WTC11 (cell line): ENCODE results near the gene SLC8A2. TPM values are rescaled to one million over a fixed set of nuclear protein-coding genes. Genes with fewer than 3 reads are reported as not detected.
A peak's percentile ranks its signal among the peaks of the same experiment; 100 is the strongest.

ENCODE experiments used
- ATAC-seq: fragments of 200-7000 bp; cut with Tn5 transposase; 2 replicates; pipeline ENCODE4 v1.10.0; 2021; ENCODE audit warnings: mild to moderate bottlenecking, moderate library complexity
- CTCF ChIA-PET: fragments of 300-600 bp; sonication (Branson Sonifier 250); formaldehyde crosslinking; loops from one replicate; lab custom pipeline; 2021; ENCODE audit warnings: antibody characterized with exemption; lab: Charles Lee
- POLR2A ChIA-PET: fragments of 350-600 bp; sonication (Branson Sonifier 250); formaldehyde crosslinking; loops from one replicate; lab custom pipeline; 2021; ENCODE audit warnings: antibody characterized with exemption; lab: Charles Lee
- DNase-seq: peaks from one replicate; pipeline ENCODE4 v3.0.0; 2021; ENCODE audit warnings: low spot score
- H3K27ac Mint-ChIP-seq: 2 replicates; pipeline ENCODE4 v1.8.0; 2021; ENCODE audit warnings: mixed read lengths
- H3K27me3 Mint-ChIP-seq: 2 replicates; pipeline ENCODE4 v1.8.0; 2021; ENCODE audit warnings: low read depth, mild to moderate bottlenecking, moderate library complexity, mixed read lengths
- H3K36me3 Mint-ChIP-seq: 2 replicates; pipeline ENCODE4 v1.8.0; 2021; ENCODE audit warnings: mixed read lengths
- H3K4me1 Mint-ChIP-seq: 2 replicates; pipeline ENCODE4 v1.8.0; 2022; ENCODE audit warnings: mixed read lengths
- H3K4me3 Mint-ChIP-seq: 2 replicates; pipeline ENCODE4 v1.8.0; 2021; ENCODE audit warnings: mild to moderate bottlenecking, moderate library complexity, mixed read lengths
- H3K9me3 Mint-ChIP-seq: 2 replicates; pipeline ENCODE4 v1.8.0; 2021; ENCODE audit warnings: mixed read lengths
- CDX4 ChIP-seq: fragments of 250-450 bp; sonication (Bioruptor Pico); IDR thresholded peaks from 2 replicates; pipeline ENCODE4 v1.9.0; 2021; ENCODE audit warnings: moderate library complexity, mild to moderate bottlenecking, inconsistent platforms, borderline replicate concordance
- CTCF ChIP-seq: fragments of 200-600 bp; IDR thresholded peaks from 2 replicates; pipeline ENCODE4 v1.8.0; 2022; ENCODE audit warnings: antibody characterized with exemption
- ELF4 ChIP-seq: sonication (generic); formaldehyde crosslinking; IDR thresholded peaks from 2 replicates; pipeline ENCODE4 v1.8.1; 2022; ENCODE audit warnings: low read depth, mild to moderate bottlenecking, moderate library complexity, missing genetic modification reagents
- ETV6 ChIP-seq: sonication (generic); formaldehyde crosslinking; IDR thresholded peaks from 2 replicates; pipeline ENCODE4 v1.8.1; 2022; ENCODE audit warnings: mild to moderate bottlenecking, missing genetic modification reagents
- FOXK1 ChIP-seq: sonication (generic); formaldehyde crosslinking; IDR thresholded peaks from 2 replicates; pipeline ENCODE4 v1.8.0; 2022; ENCODE audit warnings: mild to moderate bottlenecking, moderate library complexity, missing genetic modification reagents
- JUN ChIP-seq: sonication (generic); formaldehyde crosslinking; IDR thresholded peaks from 2 replicates; pipeline ENCODE4 v1.8.0; 2023; ENCODE audit warnings: mild to moderate bottlenecking, missing genetic modification reagents
- KAT7 ChIP-seq: sonication (generic); formaldehyde crosslinking; IDR thresholded peaks from 2 replicates; pipeline ENCODE4 v1.8.1; 2023; ENCODE audit warnings: missing genetic modification reagents, mild to moderate bottlenecking, borderline replicate concordance
- MAX ChIP-seq: sonication (generic); formaldehyde crosslinking; IDR thresholded peaks from 2 replicates; pipeline ENCODE4 v1.8.0; 2022; ENCODE audit warnings: mild to moderate bottlenecking, missing genetic modification reagents
- MYBL2 ChIP-seq: sonication (generic); formaldehyde crosslinking; IDR thresholded peaks from 2 replicates; pipeline ENCODE4 v1.8.1; 2023; ENCODE audit warnings: mild to moderate bottlenecking, moderate library complexity, missing genetic modification reagents
- NR1H2 ChIP-seq: sonication (generic); formaldehyde crosslinking; IDR thresholded peaks from 2 replicates; pipeline ENCODE4 v1.9.0; 2021; ENCODE audit warnings: mild to moderate bottlenecking, moderate library complexity, missing genetic modification reagents
- SMAD4 ChIP-seq: sonication (generic); formaldehyde crosslinking; IDR thresholded peaks from 2 replicates; pipeline ENCODE4 v1.8.0; 2022; ENCODE audit warnings: mild to moderate bottlenecking, missing genetic modification reagents
- STAT6 ChIP-seq: sonication (generic); formaldehyde crosslinking; conservative IDR thresholded peaks from 2 replicates; pipeline ENCODE4 v1.8.1; 2023; ENCODE audit warnings: mild to moderate bottlenecking, low read depth, missing genetic modification reagents, moderate library complexity
- TCF7 ChIP-seq: sonication (generic); formaldehyde crosslinking; IDR thresholded peaks from 2 replicates; pipeline ENCODE4 v1.8.0; 2022; ENCODE audit warnings: mild to moderate bottlenecking, low read depth, missing genetic modification reagents, moderate library complexity
- USF1 ChIP-seq: sonication (generic); formaldehyde crosslinking; IDR thresholded peaks from 2 replicates; pipeline ENCODE4 v1.8.0; 2022; ENCODE audit warnings: mild to moderate bottlenecking, missing genetic modification reagents
- USF2 ChIP-seq: sonication (generic); formaldehyde crosslinking; IDR thresholded peaks from 2 replicates; pipeline ENCODE4 v1.8.1; 2023; ENCODE audit warnings: mild to moderate bottlenecking, missing genetic modification reagents, moderate library complexity
- ZBTB21 ChIP-seq: sonication (generic); formaldehyde crosslinking; IDR thresholded peaks from 2 replicates; pipeline ENCODE4 v1.8.1; 2023; ENCODE audit warnings: mild to moderate bottlenecking, missing genetic modification reagents, borderline replicate concordance
- ZNF423 ChIP-seq: fragments of 250-450 bp; sonication (Bioruptor Pico); IDR thresholded peaks from 2 replicates; pipeline ENCODE4 v2.1.2; 2022; ENCODE audit warnings: mild to moderate bottlenecking, moderate library complexity
- ZNF512 ChIP-seq: sonication (generic); formaldehyde crosslinking; IDR thresholded peaks from 2 replicates; pipeline ENCODE4 v1.8.1; 2022; ENCODE audit warnings: missing genetic modification reagents, borderline replicate concordance
- total RNA-seq: library from RNA; stranded (reverse); gene quantifications from 3 replicates; pipeline ENCODE4 v1.2.3, GENCODE V29; 2021

The SLC8A2 gene
- total RNA-seq, 1 experiment from 2014 or later, result 6.5 TPM

GRCh38 chr19:47423203-47423882 lies 48.4 kb downstream of the SLC8A2 start (continued):
- TF ChIP-seq ELF4 (no peak), CTCF (no peak), NR1H2 (no peak), ETV6 (CRISPR knock-in tag) (no peak), USF2 (CRISPR knock-in tag) (no peak), MYBL2 (CRISPR knock-in tag) (no peak), STAT6 (CRISPR knock-in tag) (no peak), ZNF423 (CRISPR knock-in tag) (no peak), SMAD4 (no peak), FOXK1 (no peak), ZBTB21 (CRISPR knock-in tag) (no peak), TCF7 (no peak)
- TF ChIP-seq, all 79 proteins: peak for 0

GRCh38 chr19:47422417-47423163 lies 49.1 kb downstream of the SLC8A2 start:
- H3K27ac Mint-ChIP-seq, result no peak overlapping the region

GRCh38 chr19:47421844-47422395 lies 49.8 kb downstream of the SLC8A2 start:
- Mint-ChIP-seq H3K4me3 (peak overlapping the region; percentile 67), H3K27ac (no peak overlapping the region), H3K27me3 (peaks cover 95% of the 10 kb centered on the region), H3K9me3 (no peaks in the 10 kb centered on the region), H3K36me3 (no peaks in the 10 kb centered on the region)
- DNase-seq, result no peak
- CTCF ChIA-PET, result interaction anchor here (0.7 kb wide), 1 partner anchor 30 kb away, joined by 3 read pairs; no protein-coding TSS in a partner anchor
- TF ChIP-seq USF1 (CRISPR knock-in tag) (no peak), ZNF512 (CRISPR knock-in tag) (no peak), ZNF423 (CRISPR knock-in tag) (no peak)
- TF ChIP-seq, all 79 proteins: peak for 0
- H3K4me1 Mint-ChIP-seq, result peaks cover 54% of the 10 kb centered on the region
- POLR2A ChIA-PET, result interaction anchor here (0.7 kb wide), 1 partner anchor 9 kb away, joined by 3 read pairs; no protein-coding TSS in a partner anchor
- peak; percentile 10 for ATAC-seq

More at GRCh38 chr19:47422417-47423163, 49.1 kb downstream of the SLC8A2 start:
- ATAC-seq, result no peak
- Mint-ChIP-seq H3K9me3 (no peaks in the 10 kb centered on the region), H3K36me3 (no peaks in the 10 kb centered on the region), H3K4me1 (peaks cover 50% of the 10 kb centered on the region), H3K27me3 (peaks cover 92% of the 10 kb centered on the region), H3K4me3 (peak overlapping the region; percentile 60)
- TF ChIP-seq KAT7 (CRISPR knock-in tag) (no peak), JUN (no peak), MAX (CRISPR knock-in tag) (no peak), CDX4 (CRISPR knock-in tag) (no peak)
- ChIA-PET CTCF (no interaction called here), POLR2A (no interaction called here)
- no peak for DNase-seq
